GM19193 (cell line): ENCODE data around the gene MRPL23.

Experiments
- POLR2A ChIP-seq: IDR thresholded peaks from 4 replicates; pipeline ENCODE4 v1.6.1; 2011; ENCODE audit not compliant: insufficient read depth, insufficient read length; ENCODE audit errors: extremely low read depth

The MRPL23 gene

GRCh38 chr11:1918436-1919315, 28.5 kb upstream of the MRPL23 start:
- TF ChIP-seq POLR2A: no peak

GRCh38 chr11:1919391-1920127, 27.6 kb upstream of the MRPL23 start, which contains the start of gene TNNT3:
TNNT3 (plus strand) TSS chr11:1919703; CDS start chr11:1922875, 3,172 bp downstream.
- TF ChIP-seq POLR2A: no peak

DNA sequence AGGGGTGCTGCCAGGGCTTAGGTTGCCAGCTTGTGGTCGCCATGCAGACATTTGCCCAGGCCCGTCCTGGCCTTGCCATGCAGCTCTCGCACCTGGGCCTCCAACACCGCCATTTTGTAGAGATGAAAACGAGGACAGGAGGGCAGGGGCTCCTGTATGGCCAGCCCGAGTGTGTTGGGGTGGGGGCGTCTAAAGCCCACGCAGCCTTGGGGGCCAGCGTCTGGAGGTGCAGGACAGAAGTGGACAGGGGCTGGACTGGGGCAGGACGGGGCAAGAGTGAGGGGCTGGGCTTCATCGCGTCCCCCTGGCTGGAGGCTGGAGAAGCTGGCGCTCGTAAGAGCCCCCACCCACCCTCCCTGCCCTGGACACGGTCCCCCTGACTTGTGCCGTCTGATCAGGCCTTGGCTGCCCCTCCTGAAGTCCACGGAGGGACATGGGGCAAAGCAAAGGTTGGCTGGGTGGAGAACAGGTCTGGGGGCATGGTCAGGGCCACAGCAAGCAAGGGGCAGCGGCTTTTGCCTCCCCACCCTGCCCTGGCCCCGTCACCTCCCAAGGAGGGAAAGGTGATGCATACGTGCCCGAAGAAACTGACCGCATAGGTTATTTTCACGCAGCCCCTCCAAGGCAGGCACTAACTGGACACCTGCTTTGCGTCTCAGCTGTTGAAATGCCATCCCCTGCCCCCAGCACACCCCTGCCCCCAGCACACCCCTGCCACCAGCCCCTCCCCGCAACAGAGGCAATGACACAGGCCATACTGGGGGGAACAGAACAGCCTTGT, 26.8 kb upstream of the MRPL23 start:
- TF ChIP-seq POLR2A: no peak

DNA sequence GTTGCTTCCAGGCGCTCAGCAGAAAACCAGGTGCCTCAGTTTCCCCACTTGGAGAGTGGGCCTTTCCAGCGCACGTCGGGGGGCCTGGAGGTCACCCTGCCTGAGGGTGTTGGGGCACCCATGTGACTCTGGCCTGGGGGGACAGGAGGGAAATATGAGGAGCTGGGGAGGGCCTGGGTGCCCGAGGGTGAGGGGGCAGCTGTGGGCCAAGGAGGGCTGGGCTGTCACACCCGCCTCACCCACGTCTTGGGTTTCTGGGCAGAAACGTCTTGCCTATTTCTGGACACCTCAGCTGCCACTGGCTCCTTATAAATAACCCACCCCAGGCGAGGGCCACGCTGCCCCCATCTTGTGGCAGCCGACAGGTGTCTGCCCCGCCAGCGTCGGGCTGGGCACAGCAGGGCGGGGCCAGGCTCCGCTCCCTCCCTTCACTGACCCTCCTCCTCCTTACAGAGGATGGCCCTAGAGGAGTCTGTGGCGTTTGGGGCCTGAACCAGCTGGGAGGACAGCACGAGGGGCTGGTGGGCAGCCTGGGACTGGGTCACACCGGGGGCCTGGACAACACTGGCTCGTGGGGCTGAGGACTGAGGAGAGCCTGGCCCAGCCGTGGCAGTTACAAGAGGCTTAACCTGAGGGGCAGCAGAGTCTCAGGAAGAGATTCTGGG, 26.1 kb upstream of the MRPL23 start:
- no peak for TF ChIP-seq POLR2A

- TF ChIP-seq POLR2A: no peak
Observed at GRCh38 chr11:1921574-1922141, 25.5 kb upstream of the MRPL23 start.

DNA sequence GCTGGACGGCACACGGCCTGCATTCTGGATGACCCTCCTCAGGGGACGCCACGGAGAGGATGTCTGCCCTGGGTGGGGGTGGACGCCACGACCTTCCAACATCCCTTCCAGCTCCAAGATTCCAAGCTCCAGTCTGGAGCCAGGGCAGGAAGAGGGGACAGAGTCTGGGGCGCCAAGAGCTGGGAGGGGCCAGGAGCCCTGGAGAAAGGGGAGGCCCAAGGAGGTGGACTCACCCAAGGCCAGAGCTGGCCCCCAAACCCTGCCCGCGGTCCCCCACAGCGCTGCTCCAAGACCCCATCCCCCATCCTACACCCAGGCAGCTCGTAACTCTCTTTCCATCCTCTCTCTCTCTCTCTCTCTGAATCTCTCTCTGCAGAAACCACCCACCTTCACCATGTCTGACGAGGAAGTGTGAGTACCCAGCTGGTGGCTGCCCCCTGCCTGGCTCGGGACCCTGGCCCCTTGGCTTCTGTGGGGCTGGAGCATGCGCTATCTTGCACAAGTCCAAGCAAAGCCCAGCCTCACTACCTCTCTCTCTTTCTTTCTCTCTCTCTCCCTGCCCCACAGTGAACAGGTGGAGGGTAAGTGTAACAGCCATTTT, 24.6 kb upstream of the MRPL23 start:
- no peak for TF ChIP-seq POLR2A

DNA sequence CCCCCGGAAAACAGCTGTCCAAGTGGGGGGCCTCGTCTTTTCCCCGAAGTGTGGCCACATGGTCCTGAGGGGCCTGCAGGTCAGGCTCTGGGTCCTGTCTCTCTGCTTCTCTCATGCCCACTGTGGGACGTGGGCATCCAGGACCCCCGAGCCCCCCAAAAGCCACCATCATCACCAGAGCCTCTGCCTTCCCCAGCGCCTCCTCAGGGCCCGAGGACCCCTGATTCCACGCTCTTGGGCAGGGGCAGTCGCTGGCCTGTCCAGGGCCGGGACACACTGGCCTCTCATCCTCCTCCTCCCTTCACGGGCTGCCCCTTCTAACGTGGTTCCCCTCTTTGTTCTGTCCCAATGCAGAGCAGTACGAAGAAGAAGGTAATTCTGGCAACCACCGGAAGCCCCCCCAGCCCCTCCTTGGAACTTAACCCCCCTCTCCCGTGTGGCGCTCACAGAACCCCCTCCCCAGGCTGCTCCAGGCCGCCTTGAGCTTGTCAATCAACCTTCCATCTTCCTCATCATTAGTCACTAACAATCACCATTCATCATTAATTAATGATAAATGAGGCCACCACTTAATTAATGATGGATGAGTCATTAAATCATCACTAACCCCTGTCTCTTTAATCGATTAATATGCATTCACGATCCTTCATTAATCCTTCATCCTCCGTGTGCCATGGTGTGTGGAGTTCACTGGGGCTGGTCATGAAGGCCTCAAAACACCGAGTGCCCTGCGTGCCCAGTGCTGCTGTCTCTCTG, 23.8 kb upstream of the MRPL23 start:
- TF ChIP-seq POLR2A: no peak

DNA sequence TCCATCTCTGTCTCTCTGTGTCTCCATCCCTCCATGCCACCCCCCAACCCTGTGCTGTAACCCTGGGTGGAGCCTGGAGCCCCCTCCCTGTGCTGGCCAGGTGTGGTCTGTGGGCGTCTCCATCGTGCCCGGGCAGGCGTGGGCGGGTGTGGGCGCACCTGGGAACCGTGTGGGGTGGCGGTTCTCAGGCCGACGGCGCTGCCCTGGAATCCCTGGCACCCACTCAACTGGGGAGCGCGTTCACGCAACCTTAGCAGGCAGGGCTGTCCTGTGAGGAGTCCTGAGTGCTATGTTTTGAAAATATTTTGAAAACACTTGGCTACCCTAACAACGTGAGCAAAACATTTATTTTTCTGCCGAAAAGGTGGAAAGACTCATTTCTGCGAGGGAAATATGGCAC, 23.0 kb upstream of the MRPL23 start:
- TF ChIP-seq POLR2A: no peak

GRCh38 chr11:1924646-1925372, 22.3 kb upstream of the MRPL23 start:
- TF ChIP-seq POLR2A: no peak

DNA sequence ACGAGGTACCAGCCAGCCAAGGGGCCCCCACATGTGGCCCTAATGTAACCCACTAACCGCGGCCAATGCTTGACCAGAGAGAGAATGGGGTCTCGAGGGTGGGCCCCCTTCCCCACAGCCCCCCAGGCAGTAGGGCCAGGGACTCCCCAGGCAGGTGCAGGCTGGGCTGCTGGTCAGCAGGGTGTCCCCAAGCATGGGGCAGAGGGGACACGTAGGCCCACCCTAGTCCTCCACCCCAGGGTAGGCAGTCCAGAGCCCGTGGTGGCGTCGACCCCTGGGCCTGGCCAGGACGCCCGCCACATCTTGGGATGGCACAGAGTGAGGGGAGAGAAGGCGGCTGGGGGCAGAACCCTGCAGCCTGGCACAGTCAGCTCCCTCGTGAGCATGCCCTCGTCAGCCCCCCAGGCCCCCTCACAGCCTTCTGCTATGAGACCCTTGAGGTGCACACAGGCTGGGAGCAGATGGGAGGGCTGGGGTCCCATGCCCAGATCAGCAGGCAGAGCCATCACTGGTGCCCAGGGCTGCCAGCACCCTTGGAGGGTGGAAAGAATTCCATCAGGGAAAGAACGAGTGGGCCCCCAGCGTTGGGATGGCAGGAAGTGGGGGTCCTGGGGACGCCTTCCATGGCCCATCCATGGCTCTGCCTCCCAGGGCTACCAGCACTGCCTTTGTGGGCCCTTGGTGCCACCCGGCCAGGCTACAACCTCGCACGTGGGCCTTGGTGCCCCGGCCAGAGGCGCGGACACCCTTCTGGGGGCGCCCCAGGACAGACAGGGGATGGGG, 21.6 kb upstream of the MRPL23 start:
- no peak for TF ChIP-seq POLR2A

- TF ChIP-seq POLR2A: no peak
Observed at GRCh38 chr11:1926156-1927025, 20.7 kb upstream of the MRPL23 start.
